ENCODE results near the gene CXCR6.

DNA sequence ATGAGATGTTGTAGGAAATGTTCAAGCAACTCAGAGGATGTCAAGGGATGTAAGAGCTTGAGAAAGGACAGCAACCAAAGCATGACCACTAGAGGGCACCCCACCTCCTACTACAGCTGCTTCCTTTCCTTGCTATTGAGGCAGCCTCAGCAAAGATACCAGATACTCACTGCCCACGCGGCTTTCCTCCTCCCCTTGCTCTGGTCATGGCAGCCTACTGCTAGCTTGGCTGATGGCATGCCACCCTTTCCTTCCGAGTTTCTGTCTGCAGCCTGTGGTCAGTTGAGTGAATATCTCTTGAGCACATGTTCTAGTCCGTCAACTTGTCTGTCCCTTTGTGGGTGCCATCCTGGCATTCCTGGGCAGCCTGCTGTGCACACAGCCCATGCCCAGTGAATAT lies 4.4 kb upstream of the CXCR6 start:
- no peak for TF ChIP-seq EZH2 (IDR thresholded peaks at IDR 0.05; ENCODE audit: low read length, missing control alignments)
- TF ChIP-seq, protein P1, sequence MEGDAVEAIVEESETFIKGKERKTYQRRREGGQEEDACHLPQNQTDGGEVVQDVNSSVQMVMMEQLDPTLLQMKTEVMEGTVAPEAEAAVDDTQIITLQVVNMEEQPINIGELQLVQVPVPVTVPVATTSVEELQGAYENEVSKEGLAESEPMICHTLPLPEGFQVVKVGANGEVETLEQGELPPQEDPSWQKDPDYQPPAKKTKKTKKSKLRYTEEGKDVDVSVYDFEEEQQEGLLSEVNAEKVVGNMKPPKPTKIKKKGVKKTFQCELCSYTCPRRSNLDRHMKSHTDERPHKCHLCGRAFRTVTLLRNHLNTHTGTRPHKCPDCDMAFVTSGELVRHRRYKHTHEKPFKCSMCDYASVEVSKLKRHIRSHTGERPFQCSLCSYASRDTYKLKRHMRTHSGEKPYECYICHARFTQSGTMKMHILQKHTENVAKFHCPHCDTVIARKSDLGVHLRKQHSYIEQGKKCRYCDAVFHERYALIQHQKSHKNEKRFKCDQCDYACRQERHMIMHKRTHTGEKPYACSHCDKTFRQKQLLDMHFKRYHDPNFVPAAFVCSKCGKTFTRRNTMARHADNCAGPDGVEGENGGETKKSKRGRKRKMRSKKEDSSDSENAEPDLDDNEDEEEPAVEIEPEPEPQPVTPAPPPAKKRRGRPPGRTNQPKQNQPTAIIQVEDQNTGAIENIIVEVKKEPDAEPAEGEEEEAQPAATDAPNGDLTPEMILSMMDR (conservative IDR thresholded peaks at IDR 0.05 in 1 of 2, IDR thresholded peaks at IDR 0.05 in 1 of 2; ENCODE audit: low read depth in 1 of 2, low read length in 2 of 2), result peak; percentile 91 to 96
